Measurements from ENCODE around the gene ETFRF1. TPM values are rescaled to one million over a fixed set of nuclear protein-coding genes. Genes with fewer than 3 reads are reported as not detected.

ETFRF1 gene, protein sequence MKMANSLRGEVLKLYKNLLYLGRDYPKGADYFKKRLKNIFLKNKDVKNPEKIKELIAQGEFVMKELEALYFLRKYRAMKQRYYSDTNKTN
- total RNA-seq: 10 to 100 TPM; 13.0 to 13.1 TPM

DNA sequence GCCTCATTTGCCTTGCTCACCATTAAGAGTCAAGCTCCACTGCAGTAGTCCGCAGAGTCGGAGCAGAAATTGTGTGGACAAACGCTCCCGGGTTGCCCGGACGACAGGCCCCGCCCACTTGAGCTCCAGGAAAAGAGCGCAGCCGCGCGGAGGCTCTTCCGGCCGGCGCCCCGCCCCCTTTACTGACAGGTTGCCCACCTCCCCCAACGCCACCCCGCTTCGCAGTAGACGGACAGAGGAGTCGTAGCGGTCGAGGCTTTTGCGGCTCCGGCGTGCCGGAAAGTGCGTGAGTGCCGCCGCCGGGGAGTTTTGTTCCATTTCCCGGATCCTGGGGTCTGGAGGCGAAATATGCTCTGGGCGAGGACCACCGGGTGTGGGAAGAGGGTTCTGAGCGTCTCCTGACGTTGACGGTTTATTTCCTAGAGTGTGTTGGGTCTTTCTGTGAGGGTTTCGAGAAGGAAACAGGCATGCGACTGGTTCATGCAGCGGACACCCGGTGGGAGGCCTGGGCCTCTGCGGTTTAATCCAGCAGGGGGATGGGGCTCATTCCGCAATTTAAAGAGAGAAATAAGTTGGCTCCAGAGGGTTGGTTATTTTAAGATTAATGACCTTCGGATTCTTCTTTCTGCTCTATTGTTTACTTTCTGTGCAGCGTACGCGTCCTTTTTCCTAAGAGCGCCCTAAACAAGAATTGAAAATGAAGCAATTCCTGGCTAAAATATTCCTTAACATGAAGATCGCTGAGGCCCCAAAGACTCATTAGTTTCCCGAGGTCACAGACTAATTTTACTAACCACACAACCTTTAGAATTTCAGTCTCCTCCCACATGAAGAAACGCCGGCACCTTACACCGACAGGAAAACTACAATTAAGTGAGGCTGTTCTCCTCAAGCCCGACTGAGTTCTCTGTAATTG, at the start of gene ETFRF1, which contains the start of gene DNAI7:
ETFRF1 (plus strand) TSS at position 182 of the 916 bp plus-strand sequence. CDS start 8,720 bp downstream, outside the sequence.
DNAI7 (minus strand) TSS at position 105 of the 916 bp plus-strand sequence; CDS start at position 23, 82 bp downstream.
- peak within 1 kb of the TSS; percentile 87 for H3K4me3 Mint-ChIP-seq
- no peaks in the 10 kb centered on the region for H3K9me3 Mint-ChIP-seq
- peaks cover 21% of the 10 kb centered on the region for H3K4me1 Mint-ChIP-seq
- DNase-seq: peak; percentile 96
- H3K27ac Mint-ChIP-seq: peak within 1 kb of the TSS; percentile 94
- no peaks in the 10 kb centered on the region for H3K27me3 Mint-ChIP-seq
- peaks cover 9% of the 10 kb centered on the region for H3K36me3 Mint-ChIP-seq

DNA sequence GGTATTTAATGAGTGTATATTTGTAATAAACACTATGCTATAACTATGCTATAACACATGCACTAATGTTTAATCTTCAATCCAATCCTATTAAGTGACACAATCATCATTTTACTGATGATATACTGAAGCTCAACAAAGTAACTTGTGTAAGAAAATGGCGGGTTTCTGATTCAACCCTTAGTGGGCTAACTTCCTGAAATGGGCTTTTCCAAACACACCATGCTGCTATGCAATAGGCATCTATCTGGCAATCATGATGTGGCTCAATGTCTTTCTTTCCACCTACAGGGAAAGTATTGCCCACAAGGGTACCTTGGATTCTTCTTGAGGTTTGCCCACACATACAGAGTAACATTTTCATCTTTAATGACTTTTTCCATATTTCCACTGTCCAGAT, 48.4 kb upstream of the ETFRF1 start:
- no peak overlapping the region for H3K4me3 Mint-ChIP-seq
- DNase-seq: no peak
- H3K27me3 Mint-ChIP-seq: no peaks in the 10 kb centered on the region
- peaks cover 2% of the 10 kb centered on the region for H3K4me1 Mint-ChIP-seq
- no peaks in the 10 kb centered on the region for H3K9me3 Mint-ChIP-seq
- no peaks in the 10 kb centered on the region for H3K36me3 Mint-ChIP-seq
- H3K27ac Mint-ChIP-seq: no peak overlapping the region

DNA sequence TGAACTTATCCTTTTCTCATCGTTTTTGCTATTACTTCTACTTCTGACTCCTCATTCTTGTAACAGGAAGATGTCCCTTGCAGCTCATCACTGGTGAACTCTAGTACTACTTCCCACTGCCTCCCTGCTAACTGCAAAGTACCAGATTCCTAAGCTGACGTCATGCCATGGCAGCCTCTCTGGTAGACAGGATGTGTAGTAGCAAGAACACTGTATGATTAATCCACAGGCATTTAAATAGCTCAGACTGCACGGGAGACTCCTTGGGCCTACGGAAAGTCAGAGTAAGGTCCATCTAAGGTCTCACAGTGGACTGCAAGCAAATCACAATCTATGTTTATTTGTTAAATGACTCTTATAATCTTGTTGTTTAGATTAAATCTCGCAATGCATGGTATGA, 43.6 kb upstream of the ETFRF1 start:
- Mint-ChIP-seq H3K4me1 (peaks cover 10% of the 10 kb centered on the region), H3K27ac (no peak overlapping the region), H3K9me3 (no peaks in the 10 kb centered on the region), H3K27me3 (no peaks in the 10 kb centered on the region), H3K4me3 (no peak overlapping the region), H3K36me3 (no peaks in the 10 kb centered on the region)
- DNase-seq: no peak

DNA sequence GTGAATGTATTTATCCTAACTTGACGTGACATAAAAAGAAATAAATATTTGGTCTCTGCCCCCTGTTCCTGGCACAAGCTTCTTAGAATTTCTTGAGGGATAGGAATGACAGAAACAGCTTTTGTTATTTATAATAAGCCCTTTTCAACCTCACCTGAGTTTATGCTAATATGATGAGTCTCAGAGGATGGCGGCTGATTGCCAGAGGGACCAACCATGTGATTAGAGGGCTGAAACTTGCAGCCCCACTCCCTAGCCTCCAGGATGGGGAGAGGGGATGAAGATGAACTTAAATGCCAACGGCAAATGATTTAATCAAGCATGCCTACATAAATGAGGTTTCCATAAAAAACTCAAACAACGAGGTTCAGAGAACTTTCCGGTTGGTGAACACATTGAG, 43.0 kb upstream of the ETFRF1 start:
- H3K4me3 Mint-ChIP-seq: no peak overlapping the region
- H3K4me1 Mint-ChIP-seq: peaks cover 8% of the 10 kb centered on the region
- no peaks in the 10 kb centered on the region for H3K27me3 Mint-ChIP-seq
- H3K9me3 Mint-ChIP-seq: no peaks in the 10 kb centered on the region
- no peaks in the 10 kb centered on the region for H3K36me3 Mint-ChIP-seq
- no peak for DNase-seq
- H3K27ac Mint-ChIP-seq: no peak overlapping the region

DNA sequence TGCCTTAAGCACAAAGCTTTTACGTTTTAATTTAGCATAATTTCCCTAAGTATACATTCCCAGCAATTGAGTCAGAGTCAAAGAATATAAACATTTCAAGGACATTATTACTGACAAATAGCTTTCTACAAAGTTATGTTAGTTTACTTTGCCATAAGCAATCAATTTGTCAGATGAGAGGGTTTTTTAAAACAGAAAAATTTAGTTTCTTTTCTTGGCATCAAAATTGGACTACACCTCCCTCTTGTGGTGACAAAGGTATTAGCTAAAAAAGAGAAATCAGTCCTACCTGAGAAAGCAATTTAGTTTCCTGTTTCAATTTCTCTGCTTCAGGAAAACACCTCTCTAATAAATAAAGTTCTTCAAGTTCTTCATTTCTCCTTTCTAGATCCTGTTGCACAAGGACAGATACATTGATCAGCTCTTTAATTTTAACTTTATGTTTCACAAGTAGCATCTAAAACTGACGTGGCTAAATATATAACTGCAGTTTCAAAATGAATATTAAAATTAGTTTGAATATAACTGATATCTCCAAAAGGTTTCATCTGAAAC, 39.9 kb upstream of the ETFRF1 start:
- no peak for DNase-seq
- Mint-ChIP-seq H3K4me3 (no peak overlapping the region), H3K4me1 (peaks cover 8% of the 10 kb centered on the region), H3K36me3 (no peaks in the 10 kb centered on the region), H3K9me3 (no peaks in the 10 kb centered on the region), H3K27me3 (no peaks in the 10 kb centered on the region), H3K27ac (no peak overlapping the region)

DNA sequence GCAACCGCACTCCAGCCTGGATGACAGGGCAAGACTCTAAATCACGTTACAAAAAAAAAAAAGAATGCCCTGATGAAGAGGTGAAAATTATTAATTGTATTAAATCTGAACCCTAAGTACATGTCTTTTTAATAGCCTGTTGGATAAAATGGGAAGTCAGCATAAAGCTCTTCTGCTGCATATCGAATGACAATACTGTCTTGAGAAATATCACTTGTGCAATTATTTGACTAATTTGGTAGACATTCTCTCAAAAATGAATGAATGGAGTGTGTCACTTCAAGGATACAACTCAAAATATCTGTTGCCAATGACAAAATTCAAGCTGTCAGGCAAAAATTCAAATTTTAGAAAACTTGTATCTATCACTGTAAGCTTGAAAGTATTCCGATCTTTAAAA, 39.0 kb upstream of the ETFRF1 start:
- no peak overlapping the region for H3K4me3 Mint-ChIP-seq

DNA sequence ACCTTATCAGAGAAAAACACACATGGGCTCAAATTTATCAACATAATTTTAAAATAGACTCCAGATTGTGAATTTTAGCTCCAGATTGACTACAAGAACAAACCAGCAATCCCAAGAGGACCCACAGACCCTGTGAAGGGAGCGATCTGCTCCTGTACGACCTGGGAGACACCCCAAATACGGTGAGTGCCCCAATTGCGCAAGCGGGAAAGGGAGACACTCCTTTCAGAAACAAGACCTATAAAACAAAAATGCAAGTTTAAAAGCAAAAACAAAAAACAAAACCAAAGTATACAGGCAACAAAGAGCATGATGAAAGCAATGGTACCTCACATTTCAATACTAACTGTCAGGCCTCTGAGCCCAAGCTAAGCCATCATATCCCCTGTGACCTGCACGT, 32.2 kb upstream of the ETFRF1 start:
- H3K36me3 Mint-ChIP-seq: no peaks in the 10 kb centered on the region
- H3K9me3 Mint-ChIP-seq: no peaks in the 10 kb centered on the region
- no peaks in the 10 kb centered on the region for H3K4me1 Mint-ChIP-seq
- H3K27ac Mint-ChIP-seq: no peak overlapping the region
- no peak overlapping the region for H3K4me3 Mint-ChIP-seq
- H3K27me3 Mint-ChIP-seq: no peaks in the 10 kb centered on the region
- DNase-seq: no peak

More for the DNA sequence above, 39.0 kb upstream of the ETFRF1 start:
- no peak for DNase-seq
- H3K4me1 Mint-ChIP-seq: peaks cover 8% of the 10 kb centered on the region
- no peaks in the 10 kb centered on the region for H3K9me3 Mint-ChIP-seq
- H3K27ac Mint-ChIP-seq: no peak overlapping the region
- no peaks in the 10 kb centered on the region for H3K27me3 Mint-ChIP-seq
- no peaks in the 10 kb centered on the region for H3K36me3 Mint-ChIP-seq

DNA sequence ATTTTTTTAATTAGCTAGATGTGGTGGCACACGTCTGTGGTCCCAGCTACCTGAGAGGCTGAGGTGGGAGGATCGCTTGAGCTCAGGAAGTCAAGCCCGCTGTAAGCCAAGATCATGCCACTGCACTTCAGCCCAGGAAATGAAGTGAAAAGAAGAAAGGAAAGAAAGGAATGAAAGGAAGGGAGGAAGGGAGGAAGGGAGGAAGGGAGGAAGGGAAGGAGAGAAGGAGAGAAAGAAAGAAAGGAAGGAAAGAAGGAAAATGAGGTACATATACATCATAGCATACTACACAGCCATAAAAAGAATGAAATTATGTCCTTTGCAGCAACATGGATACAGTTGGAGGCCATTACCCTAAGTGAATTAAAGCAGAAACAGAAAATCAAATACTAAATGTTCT, 12.3 kb upstream of the ETFRF1 start:
- Mint-ChIP-seq H3K4me1 (peaks cover 24% of the 10 kb centered on the region), H3K36me3 (peaks cover 1% of the 10 kb centered on the region), H3K27ac (no peak overlapping the region)

DNA sequence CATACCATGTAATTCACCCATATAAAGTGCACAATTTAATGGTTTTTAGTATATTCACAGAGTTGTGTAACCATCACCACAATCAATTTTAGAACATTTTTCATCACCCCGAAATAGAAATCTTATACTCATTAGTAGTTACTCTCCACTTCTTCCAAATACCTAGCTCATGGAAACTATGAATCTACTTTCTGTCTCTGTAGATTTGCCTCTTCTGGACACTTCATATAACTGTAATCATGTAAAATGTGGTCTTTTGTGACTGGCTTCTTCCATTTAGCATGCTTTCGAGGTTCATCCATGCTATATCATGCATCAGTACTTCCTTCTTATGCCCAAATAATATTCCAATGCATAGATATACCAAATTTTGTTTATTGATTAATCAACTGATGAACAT, 10.9 kb upstream of the ETFRF1 start:
- DNase-seq: no peak
- Mint-ChIP-seq H3K9me3 (peaks cover 10% of the 10 kb centered on the region), H3K4me3 (no peak overlapping the region), H3K4me1 (peaks cover 25% of the 10 kb centered on the region), H3K27me3 (no peaks in the 10 kb centered on the region), H3K27ac (peak overlapping the region; percentile 6), H3K36me3 (peaks cover 1% of the 10 kb centered on the region)

More for the DNA sequence above, 12.3 kb upstream of the ETFRF1 start:
- no peak overlapping the region for H3K4me3 Mint-ChIP-seq
- H3K27me3 Mint-ChIP-seq: no peaks in the 10 kb centered on the region
- peaks cover 10% of the 10 kb centered on the region for H3K9me3 Mint-ChIP-seq
- no peak for DNase-seq

DNA sequence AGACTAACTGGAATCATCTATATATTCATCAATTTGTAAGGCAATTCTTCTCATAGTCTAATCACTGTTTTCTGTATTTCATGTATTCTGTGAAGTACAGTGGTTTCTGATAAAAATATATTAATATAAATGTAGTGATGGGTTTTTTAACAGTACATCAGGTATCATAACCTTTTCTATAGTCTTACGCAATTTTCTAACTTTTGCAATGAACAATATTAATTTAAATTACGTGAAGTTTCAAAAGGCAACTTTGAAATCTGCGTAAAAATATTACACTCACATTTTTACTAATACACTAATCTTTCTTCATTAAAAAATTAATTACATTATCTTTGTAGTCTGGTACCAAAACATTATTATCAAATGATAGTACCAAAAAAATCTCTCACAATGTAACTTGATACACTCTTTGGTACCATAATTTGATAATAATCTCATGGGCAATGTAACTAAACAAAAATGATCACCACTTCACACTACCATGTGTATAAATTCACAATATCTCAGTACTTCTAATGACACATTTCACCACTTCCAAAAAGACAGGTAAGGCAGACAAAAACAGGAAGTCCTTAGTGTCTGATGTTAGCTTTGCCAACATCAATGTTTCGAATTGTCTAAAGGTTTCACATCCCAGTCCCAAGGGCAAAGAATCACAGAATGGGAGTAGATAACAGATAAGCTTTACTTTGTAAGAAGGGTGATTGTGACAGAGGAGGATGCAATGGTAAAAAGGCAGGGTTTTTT, 8.8 kb upstream of the ETFRF1 start:
- Mint-ChIP-seq H3K4me3 (peak overlapping the region; percentile 23), H3K27me3 (no peaks in the 10 kb centered on the region)

DNA sequence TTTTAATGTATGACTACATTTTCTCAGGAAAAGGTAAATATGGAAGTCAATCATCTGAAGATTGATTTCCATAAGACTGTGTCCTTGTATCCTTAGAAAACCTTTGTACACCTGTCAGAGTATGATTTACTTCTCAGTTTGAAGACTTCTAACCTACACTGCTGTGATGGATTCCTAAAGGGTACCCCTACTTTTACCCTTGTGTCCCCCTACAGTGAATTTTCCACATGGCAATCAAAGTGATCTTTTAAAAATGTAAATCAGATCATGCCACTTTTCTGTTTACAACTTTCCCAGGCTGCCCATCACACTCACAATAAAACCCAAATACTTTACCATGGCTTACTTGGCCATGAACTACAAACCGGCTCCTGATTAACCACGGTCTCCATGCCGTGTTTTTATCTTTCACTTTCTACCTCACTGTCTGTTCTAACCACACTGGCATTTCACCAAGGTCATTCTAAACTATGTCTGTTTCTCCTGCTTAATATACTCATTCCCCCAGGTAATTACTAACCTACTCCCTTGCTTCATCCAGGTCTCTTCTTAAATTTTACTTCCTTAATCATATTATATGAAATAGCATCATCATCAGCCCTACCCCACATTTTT, 8.1 kb upstream of the ETFRF1 start:
- peak overlapping the region; percentile 69 for H3K4me3 Mint-ChIP-seq
- peak overlapping the region; percentile 76 for H3K27ac Mint-ChIP-seq
- H3K9me3 Mint-ChIP-seq: peaks cover 6% of the 10 kb centered on the region
- H3K4me1 Mint-ChIP-seq: peaks cover 25% of the 10 kb centered on the region
- no peaks in the 10 kb centered on the region for H3K27me3 Mint-ChIP-seq
- no peak for DNase-seq
- H3K36me3 Mint-ChIP-seq: peaks cover 1% of the 10 kb centered on the region

More for the DNA sequence above, 8.8 kb upstream of the ETFRF1 start:
- Mint-ChIP-seq H3K9me3 (peaks cover 6% of the 10 kb centered on the region), H3K4me1 (peaks cover 25% of the 10 kb centered on the region), H3K36me3 (peaks cover 1% of the 10 kb centered on the region), H3K27ac (peak overlapping the region; percentile 76)
- no peak for DNase-seq

DNA sequence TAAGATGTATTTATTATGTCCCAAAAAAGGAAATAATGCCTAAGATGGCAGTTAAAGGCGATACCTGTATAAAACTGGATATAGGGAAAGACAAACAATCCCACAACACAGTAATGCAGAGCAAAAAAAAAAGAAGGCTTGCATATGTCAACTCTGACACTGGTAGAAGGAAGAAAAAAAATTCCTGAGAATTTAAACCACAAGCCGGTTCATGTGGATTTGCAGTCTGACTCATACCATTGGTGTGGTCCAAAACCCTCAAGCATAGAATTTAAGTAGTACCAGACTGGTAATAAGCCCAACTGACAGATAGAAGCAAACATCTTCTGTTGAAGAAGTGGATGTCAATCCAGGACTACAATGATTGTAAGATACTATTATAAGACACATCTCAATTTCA, 7.3 kb upstream of the ETFRF1 start:
- Mint-ChIP-seq H3K36me3 (peaks cover 1% of the 10 kb centered on the region), H3K4me3 (no peak overlapping the region), H3K27me3 (no peaks in the 10 kb centered on the region), H3K27ac (no peak overlapping the region), H3K4me1 (peaks cover 24% of the 10 kb centered on the region), H3K9me3 (peaks cover 6% of the 10 kb centered on the region)
- no peak for DNase-seq

DNA sequence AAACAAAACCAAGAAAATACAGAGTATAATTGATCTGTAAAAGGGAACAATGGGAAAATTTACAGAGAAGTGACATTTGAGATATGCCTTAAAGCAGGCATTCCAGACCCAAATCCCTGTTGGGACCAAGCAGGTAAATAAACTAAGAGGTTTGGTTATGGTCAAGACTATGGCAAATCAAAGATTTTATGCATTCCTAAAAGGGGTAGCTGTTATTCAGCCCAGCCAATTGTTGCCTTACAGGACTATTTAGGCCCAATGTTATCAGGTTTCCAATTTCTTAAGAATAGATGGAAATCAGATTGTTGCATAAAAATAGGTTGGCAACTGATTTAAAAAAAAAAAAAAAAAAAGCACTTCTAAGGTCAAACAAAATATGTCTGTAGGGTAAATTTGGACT, 5.4 kb upstream of the ETFRF1 start:
- H3K27me3 Mint-ChIP-seq: no peaks in the 10 kb centered on the region
- no peak overlapping the region for H3K4me3 Mint-ChIP-seq
- DNase-seq: no peak
- peaks cover 19% of the 10 kb centered on the region for H3K4me1 Mint-ChIP-seq
- peaks cover 1% of the 10 kb centered on the region for H3K36me3 Mint-ChIP-seq
- no peak overlapping the region for H3K27ac Mint-ChIP-seq
- H3K9me3 Mint-ChIP-seq: no peaks in the 10 kb centered on the region

DNA sequence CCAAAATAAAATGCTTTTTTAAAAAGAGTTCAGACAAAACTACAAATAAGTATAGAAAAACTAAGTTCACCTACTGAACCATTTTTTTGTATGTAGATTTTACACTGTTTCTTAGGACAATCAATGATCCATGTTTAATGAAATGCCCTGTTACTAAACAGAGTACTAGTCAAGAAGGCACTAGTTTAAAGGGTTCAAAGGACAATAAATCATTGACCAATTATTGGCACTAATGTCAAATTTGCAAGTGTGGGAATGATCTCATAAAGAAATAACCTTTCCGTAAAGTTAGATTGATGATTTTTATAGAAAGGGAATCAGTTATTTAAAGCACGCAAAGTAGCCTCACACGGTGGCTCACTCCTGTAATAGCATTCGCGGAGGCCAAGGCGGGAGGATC, 4.2 kb upstream of the ETFRF1 start:
- Mint-ChIP-seq H3K9me3 (no peaks in the 10 kb centered on the region), H3K4me1 (peaks cover 27% of the 10 kb centered on the region), H3K36me3 (peaks cover 1% of the 10 kb centered on the region), H3K27ac (no peak overlapping the region), H3K27me3 (no peaks in the 10 kb centered on the region), H3K4me3 (no peak overlapping the region)
- no peak for DNase-seq
